GM19351 (cell line): Measurements from ENCODE around the gene GPX5.
"Not testable (repeated sequence)": the region's sequence is repeated elsewhere in the genome, so short reads cannot be mapped to it uniquely, and the experiment has no call there.

Source experiments
- ATAC-seq: cut with Tn5 transposase; IDR thresholded peaks from one replicate; pipeline ENCODE4 v1.9.1; 2021; ENCODE audit warnings: mild to moderate bottlenecking, moderate library complexity; ENCODE audit not compliant: unreplicated experiment

Gene GPX5

GRCh38 chr6:28512387-28512786 lies 13.3 kb upstream of the GPX5 start:
- not testable (repeated sequence) for ATAC-seq

GRCh38 chr6:28515676-28516075 lies 10.0 kb upstream of the GPX5 start, which contains the start of gene GPX6:
TSS of gene GPX6 (minus strand) at chr6:28515793. CDS start at chr6:28515743, 50 bp downstream.
- ATAC-seq = no peak

DNA sequence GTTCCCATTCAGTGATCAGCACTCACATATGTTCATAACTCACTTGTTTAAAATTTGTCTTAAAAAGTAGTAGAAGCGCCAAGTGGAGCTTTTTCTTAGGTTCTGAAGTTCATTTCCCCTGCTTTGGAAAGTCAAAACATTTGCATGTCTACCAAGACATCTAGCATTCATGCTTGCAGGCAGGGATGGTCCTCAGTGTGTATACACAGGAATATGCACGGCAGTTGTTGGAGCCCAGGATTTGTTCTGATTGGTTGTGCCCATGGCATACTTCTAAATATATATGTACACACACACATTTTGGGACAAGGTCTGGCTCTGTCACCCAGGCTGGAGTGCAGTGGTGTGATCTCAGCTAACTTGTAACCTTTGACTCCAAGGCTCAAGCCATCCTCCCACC lies 7.7 kb upstream of the GPX5 start:
- ATAC-seq = no peak

GRCh38 chr6:28522594-28523240 lies 3.0 kb upstream of the GPX5 start:
- no peak for ATAC-seq

GRCh38 chr6:28523241-28523622 lies 2.4 kb upstream of the GPX5 start:
- ATAC-seq = no peak

DNA sequence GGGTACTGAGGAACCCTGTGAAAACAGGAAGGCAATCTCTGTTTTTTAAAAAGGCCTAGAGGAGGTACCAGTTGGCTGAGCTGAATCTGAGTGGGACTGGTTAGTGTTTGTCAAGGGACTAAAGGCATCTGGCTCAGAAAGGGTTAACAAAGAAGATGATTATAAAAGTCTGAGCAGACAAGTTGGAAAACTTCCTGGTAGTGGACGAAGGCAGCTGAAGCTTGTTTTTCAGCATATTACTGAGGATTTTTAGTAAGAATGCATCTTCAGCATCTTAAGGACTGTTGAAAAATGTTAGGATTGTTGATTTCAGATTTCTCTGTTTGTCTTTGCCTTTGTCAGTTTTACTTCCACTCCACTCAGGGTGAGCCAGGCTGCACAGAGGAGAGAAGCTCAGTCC lies 5.1 kb downstream of the GPX5 start:
- ATAC-seq = no peak

- ATAC-seq = no peak
Observed at GRCh38 chr6:28531479-28532128, 5.9 kb downstream of the GPX5 start.

DNA sequence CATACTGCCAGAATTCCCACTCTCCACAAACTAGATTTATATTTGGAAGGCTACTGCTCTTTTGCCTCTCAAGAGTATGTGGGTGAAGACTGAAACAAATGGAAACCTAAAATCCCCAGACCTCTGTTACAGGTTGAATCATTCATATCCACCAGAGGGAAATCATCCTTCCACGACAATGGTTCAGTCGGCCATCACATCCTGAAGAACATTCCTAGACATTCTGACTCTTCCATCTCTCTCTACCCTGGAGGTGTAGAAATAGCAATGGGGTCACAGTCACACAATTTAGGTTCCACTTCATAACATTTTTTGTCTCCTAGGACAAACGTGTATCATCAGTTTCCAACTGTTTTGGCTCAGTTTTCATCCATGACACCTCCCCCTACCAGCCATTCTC lies 8.6 kb downstream of the GPX5 start:
- ATAC-seq = no peak

DNA sequence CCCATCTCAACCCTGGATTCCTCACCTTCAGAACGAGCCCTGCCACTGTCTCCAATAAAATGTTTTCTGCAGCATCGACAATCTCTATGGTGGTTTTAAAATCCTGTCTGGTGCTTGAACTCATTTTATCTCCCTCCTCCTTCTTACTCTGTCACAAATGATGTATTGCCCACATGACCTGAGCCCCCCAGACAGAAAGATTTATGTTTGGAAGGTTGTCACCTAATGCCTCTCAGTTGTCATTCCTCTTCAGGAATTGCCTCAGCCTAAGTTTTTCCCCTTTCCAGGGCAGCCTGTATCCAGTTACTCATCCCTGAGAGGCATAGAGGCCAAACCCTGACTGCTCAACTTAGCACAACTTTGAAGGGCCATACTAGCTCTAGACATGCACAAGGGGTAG lies 9.2 kb downstream of the GPX5 start:
- no peak for ATAC-seq

DNA sequence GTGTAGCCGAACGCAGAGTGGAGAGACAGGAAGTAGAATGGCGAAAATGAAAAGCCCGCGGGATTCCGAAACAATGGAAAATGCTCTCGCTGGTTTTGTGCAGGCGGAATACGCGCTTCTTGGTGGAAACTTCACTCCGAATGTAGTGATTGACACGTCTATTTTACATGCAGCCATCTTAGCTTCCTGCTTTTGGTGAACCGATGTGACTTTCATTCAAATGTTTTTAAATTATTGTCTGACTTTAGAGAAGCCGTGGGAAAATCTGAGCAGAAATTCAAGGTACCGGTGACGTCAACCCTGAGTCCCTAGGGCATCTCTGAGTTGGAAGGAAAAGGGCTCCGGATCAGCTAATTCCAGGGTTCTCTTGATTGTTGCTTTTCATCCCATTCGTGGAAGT lies 11.4 kb downstream of the GPX5 start:
- ATAC-seq = peak; percentile 22

- peak; percentile 56 for ATAC-seq
Observed at GRCh38 chr6:28537509-28538140, 11.9 kb downstream of the GPX5 start.

DNA sequence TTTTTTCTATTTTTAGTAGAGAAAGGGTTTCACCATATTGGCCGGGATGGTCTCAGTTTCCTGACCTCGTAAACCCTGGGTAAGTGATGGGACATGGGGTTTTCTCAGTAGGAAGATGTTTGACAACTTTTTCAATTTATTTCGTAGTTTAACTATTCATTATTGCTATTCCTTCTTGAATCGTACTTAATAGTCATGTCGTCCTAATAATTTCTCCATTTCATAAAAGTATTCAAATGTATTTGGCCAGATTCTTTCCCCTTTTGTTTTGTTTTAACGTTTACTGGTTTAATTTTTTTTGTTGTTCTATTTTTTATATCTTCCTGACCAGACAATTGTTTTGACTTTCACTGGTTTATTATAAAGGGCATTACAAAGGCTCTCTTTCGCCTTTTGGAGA lies 16.3 kb downstream of the GPX5 start:
- ATAC-seq = no peak

- ATAC-seq = peak; percentile 72
Observed at GRCh38 chr6:28542440-28543296, 17.0 kb downstream of the GPX5 start.

GRCh38 chr6:28543651-28544610 lies 18.2 kb downstream of the GPX5 start:
- ATAC-seq = no peak

GRCh38 chr6:28545955-28546354 lies 20.3 kb downstream of the GPX5 start:
- ATAC-seq = no peak

DNA sequence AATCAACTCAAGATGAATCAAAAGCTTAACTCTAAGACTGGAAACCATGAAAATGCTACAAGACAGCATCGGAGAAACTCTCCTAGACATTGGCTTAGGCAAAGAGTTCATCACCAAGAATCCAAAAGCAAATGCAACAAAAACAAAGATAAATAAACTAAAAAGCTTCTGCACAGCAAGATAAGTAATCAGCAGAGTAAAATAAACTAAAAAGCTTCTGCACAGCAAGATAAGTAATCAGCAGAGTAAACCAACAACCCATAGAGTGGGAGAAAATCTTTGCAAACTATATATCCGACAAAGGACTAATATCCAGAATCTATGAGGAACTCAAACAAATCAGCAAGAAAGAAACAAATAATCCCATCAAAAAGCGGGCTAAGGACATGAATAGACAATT lies 21.3 kb downstream of the GPX5 start:
- ATAC-seq = not testable (repeated sequence)

GRCh38 chr6:28551891-28552666 lies 26.4 kb downstream of the GPX5 start:
- ATAC-seq = no peak

GRCh38 chr6:28553384-28553985 lies 27.8 kb downstream of the GPX5 start:
- ATAC-seq = no peak
